B cell (primary cell): Measurements from ENCODE around the gene TBXAS1. TPM values are rescaled to one million over a fixed set of nuclear protein-coding genes. Genes with fewer than 3 reads are reported as not detected.

ENCODE experiments used
- ATAC-seq: fragments of 200-7000 bp; cut with Tn5 transposase; one replicate; pipeline ENCODE4 v1.10.0; 2021; ENCODE audit warnings: low read depth, mild to moderate bottlenecking, moderate number of reproducible peaks, moderate library complexity
- CTCF ChIA-PET: fragments of 350-600 bp; sonication (Branson Sonifier 250); formaldehyde crosslinking; loops from one replicate; lab custom pipeline; 2021; ENCODE audit warnings: antibody characterized with exemption, inconsistent platforms; lab: Charles Lee
- POLR2A ChIA-PET: fragments of 350-600 bp; sonication (Branson Sonifier 250); formaldehyde crosslinking; loops from one replicate; lab custom pipeline; 2021; ENCODE audit warnings: antibody characterized with exemption; lab: Charles Lee
- DNase-seq: peaks from one replicate; pipeline ENCODE4 v3.0.0; 2013
- H2AFZ ChIP-seq: 2 replicates; pipeline ENCODE4 v1.6.1; 2012; ENCODE audit warnings: mild to moderate bottlenecking, low read depth, low read length; ENCODE audit not compliant: insufficient read depth, poor library complexity, severe bottlenecking
- H3K27ac ChIP-seq, 2 donors: 1 replicate in 1 of 2; 2 replicates in 1 of 2; pipeline ENCODE4 v1.5.1; 2012 to 2013; ENCODE audit warnings: low read length in 2 of 2, mild to moderate bottlenecking in 2 of 2, moderate library complexity in 1 of 2
- H3K27me3 ChIP-seq, 4 experiments: fragments of 200-600 bp in 1 of 4; sonication (generic) in 1 of 4; replicated peaks in 1 of 4; 1 replicate in 2 of 4; 2 replicates in 2 of 4; pipeline versions ENCODE4 v1.6.1 to v1.7.0; 2013 to 2016; ENCODE audit warnings: low read length in 3 of 4, mild to moderate bottlenecking in 2 of 4, mixed read lengths in 1 of 4, moderate library complexity in 1 of 4; ENCODE audit not compliant: insufficient read depth in 4 of 4, control insufficient read depth in 3 of 4; ENCODE audit errors: control extremely low read depth in 1 of 4
- H3K36me3 ChIP-seq, 2 experiments: replicated peaks in 1 of 2; 1 replicate in 1 of 2; 2 replicates in 1 of 2; pipeline versions ENCODE4 v1.6.1 to v1.7.1; 2013; ENCODE audit warnings: low read length in 1 of 2; ENCODE audit not compliant: insufficient read depth in 2 of 2, control insufficient read depth in 1 of 2; ENCODE audit errors: control extremely low read depth in 1 of 2, extremely low read depth in 1 of 2
- H3K4me1 ChIP-seq, 2 donors: fragments of 200-600 bp in 1 of 2; sonication (generic) in 1 of 2; 1 replicate in 1 of 2; 2 replicates in 1 of 2; pipeline versions ENCODE4 v1.5.1 to v1.6.1; 2013 to 2017; ENCODE audit warnings: low read length in 2 of 2; ENCODE audit not compliant: control insufficient read depth in 2 of 2, insufficient read depth in 2 of 2
- H3K4me2 ChIP-seq: replicated peaks from 2 replicates; pipeline ENCODE3; 2012; ENCODE audit warnings: mild to moderate bottlenecking, low read depth, low read length; ENCODE audit not compliant: poor library complexity, severe bottlenecking
- H3K4me3 ChIP-seq, 5 experiments: fragments of 200-600 bp in 1 of 5; sonication (generic) in 1 of 5; 1 replicate in 3 of 5; 2 replicates in 2 of 5; pipeline versions ENCODE4 v1.5.1 to v1.7.0; 2011 to 2016; ENCODE audit warnings: low read length in 4 of 5, mild to moderate bottlenecking in 4 of 5, low read depth in 2 of 5, control low read depth in 1 of 5, moderate library complexity in 1 of 5; ENCODE audit not compliant: insufficient read depth in 1 of 5; ENCODE audit errors: control extremely low read depth in 1 of 5, extremely low read depth in 1 of 5
- H3K79me2 ChIP-seq: fragments of 200-600 bp; sonication (generic); one replicate; pipeline ENCODE4 v1.6.0; 2016; ENCODE audit warnings: low read length; ENCODE audit not compliant: control insufficient read depth, insufficient read depth
- H3K9ac ChIP-seq: fragments of 200-600 bp; sonication (generic); 2 replicates; pipeline ENCODE4 v1.6.1; 2017; ENCODE audit warnings: mild to moderate bottlenecking, low read length, moderate library complexity
- H3K9me3 ChIP-seq, 3 donors: one replicate each; pipeline versions ENCODE4 v1.6.1 to v1.7.1; 2013; ENCODE audit warnings: low read length in 2 of 3; ENCODE audit not compliant: control insufficient read depth in 2 of 3, insufficient read depth in 1 of 3; ENCODE audit errors: control extremely low read depth in 1 of 3
- H4K20me1 ChIP-seq: 2 replicates; pipeline ENCODE4 v1.6.0; 2012; ENCODE audit warnings: mild to moderate bottlenecking, low read length; ENCODE audit not compliant: insufficient read depth, control insufficient read depth, poor library complexity, severe bottlenecking
- H3K27ac Mint-ChIP-seq: one replicate; pipeline ENCODE4 v1.8.0; 2021; ENCODE audit warnings: mixed read lengths
- H3K27me3 Mint-ChIP-seq: one replicate; pipeline ENCODE4 v1.8.0; 2021; ENCODE audit warnings: mixed read lengths
- H3K4me1 Mint-ChIP-seq: one replicate; pipeline ENCODE4 v1.8.0; 2021; ENCODE audit warnings: mixed read lengths
- H3K4me3 Mint-ChIP-seq: one replicate; pipeline ENCODE4 v1.8.0; 2021; ENCODE audit warnings: mixed read lengths
- H3K9me3 Mint-ChIP-seq: one replicate; pipeline ENCODE4 v1.8.0; 2022; ENCODE audit warnings: mixed read lengths; ENCODE audit not compliant: insufficient read depth
- CTCF ChIP-seq: fragments of 200-600 bp; IDR thresholded peaks from one replicate; pipeline ENCODE4 v1.8.0; 2022; ENCODE audit warnings: antibody characterized with exemption, mild to moderate bottlenecking
- EZH2 ChIP-seq: IDR thresholded peaks from 2 replicates; pipeline ENCODE4 v1.6.1; 2012; ENCODE audit warnings: borderline replicate concordance, low read depth, mild to moderate bottlenecking, moderate library complexity, low read length; ENCODE audit not compliant: insufficient read depth, poor library complexity, severe bottlenecking
- WGBS: methylation state at CpG from one replicate; pipeline ENCODE4 v1.1.5; 2013; ENCODE audit warnings: missing lambda C conversion rate; ENCODE audit not compliant: insufficient coverage; 5-methylcytosine and 5-hydroxymethylcytosine counted together
- intact Hi-C: fragments of 100-400 bp; cut with micrococcal nuclease; formaldehyde crosslinking; loops from one replicate; pipeline ENCODE4 v1.10.0; 2022
- polyA plus RNA-seq: library from polyadenylated mRNA; depleted of rRNA; stranded (reverse); fragments of >200 nt; gene quantifications from 2 replicates; pipeline ENCODE4 v1.2.3, GENCODE V29; 2012
- total RNA-seq, 2 donors: library from RNA; stranded (reverse); fragments of 120-200 nt in 1 of 2; gene quantifications; 1 replicate in 1 of 2; 2 replicates in 1 of 2; pipeline versions ENCODE4 v1.2.3 to v1.2.4, GENCODE V29; 2013 to 2022

The TBXAS1 gene
- total and polyA plus RNA-seq, 2 donors (not counting 1 experiment from before 2014, with no cell fraction given) = 8.1 to 21.0 TPM

GRCh38 chr7:139791316-139791715, 37.7 kb upstream of the TBXAS1 start:
- Histone ChIP-seq H4K20me1 (no peaks in the 10 kb centered on the region), H2AFZ (no peak overlapping the region), H3K4me1 (no peaks in the 10 kb centered on the region), H3K9me3 (no peaks in the 10 kb centered on the region), H3K79me2 (no peaks in the 10 kb centered on the region), H3K36me3 (no peaks in the 10 kb centered on the region), H3K27me3 (no peaks in the 10 kb centered on the region), H3K27ac (no peak overlapping the region), H3K4me2 (no peak overlapping the region), H3K9ac (no peak overlapping the region), H3K4me3 (no peak overlapping the region)
- TF ChIP-seq CTCF = no peak
- no peak for TF ChIP-seq EZH2
- ChIA-PET CTCF (no interaction called here), POLR2A (no interaction called here)
- peaks cover 7% of the 10 kb centered on the region for H3K9me3 Mint-ChIP-seq
- H3K4me3 Mint-ChIP-seq = no peak overlapping the region
- H3K4me1 Mint-ChIP-seq = no peaks in the 10 kb centered on the region
- peaks cover 4% of the 10 kb centered on the region for H3K27me3 Mint-ChIP-seq
- 97% methylated on average over 4 of the region's 7 CpGs for WGBS
- DNase-seq = no peak
- intact Hi-C loops = no loop called here
- ATAC-seq = no peak
- H3K27ac Mint-ChIP-seq = no peak overlapping the region

GRCh38 chr7:139797607-139798006, 31.5 kb upstream of the TBXAS1 start:
- no peak for TF ChIP-seq EZH2
- no peak for TF ChIP-seq CTCF
- POLR2A ChIA-PET = no interaction called here
- Histone ChIP-seq H3K4me1 (no peaks in the 10 kb centered on the region), H3K9me3 (peaks cover 0 to 3% (median 2%) of the 10 kb centered on the region in 3 donors), H3K27me3 (no peaks in the 10 kb centered on the region), H3K79me2 (no peaks in the 10 kb centered on the region), H3K4me3 (no peak overlapping the region), H3K27ac (no peak overlapping the region), H2AFZ (no peak overlapping the region), H3K4me2 (no peak overlapping the region), H3K36me3 (no peaks in the 10 kb centered on the region), H3K9ac (no peak overlapping the region), H4K20me1 (no peaks in the 10 kb centered on the region)
- DNase-seq (no peak), ATAC-seq (no peak)
- Mint-ChIP-seq H3K4me1 (peaks cover 11% of the 10 kb centered on the region), H3K27me3 (no peaks in the 10 kb centered on the region), H3K27ac (no peak overlapping the region), H3K9me3 (peaks cover 7% of the 10 kb centered on the region), H3K4me3 (no peak overlapping the region)
- CTCF ChIA-PET = no interaction called here
- no CpG with 5 or more reads among the region's 2 CpGs for WGBS
- intact Hi-C loops = no loop called here
